ENCODE measurements around the gene SERPINA12. TPM values are rescaled to one million over a fixed set of nuclear protein-coding genes. Genes with fewer than 3 reads are reported as not detected.

The SERPINA12 gene
- total and polyA plus RNA-seq, 2 of the 13 experiments (the other 11 are each of a cell fraction or from before 2014, with no cell fraction given), result 0.08 TPM; not detected in 1

- TF ChIP-seq ZXDC (CRISPR knock-in tag; IDR thresholded peaks at IDR 0.05) (no peak), NFKBIZ (CRISPR knock-in tag; IDR thresholded peaks at IDR 0.05) (0 out of 2 replicates have a peak, but pooled peaks have one; percentile 36), ZNF543 (CRISPR knock-in tag; IDR thresholded peaks at IDR 0.05) (no peak), TFE3 (CRISPR knock-in tag; IDR thresholded peaks at IDR 0.05) (0 out of 2 replicates have a peak, but pooled peaks have one; percentile 19), YY1 (IDR thresholded peaks at IDR 0.05; ENCODE audit: insufficient read depth, insufficient replicate concordance, low read depth, low read length) (peak; percentile 61), ZBTB38 (CRISPR knock-in tag; IDR thresholded peaks at IDR 0.05) (peak; percentile 94), THAP9 (CRISPR knock-in tag; IDR thresholded peaks at IDR 0.05; ENCODE audit: borderline replicate concordance) (peak; percentile 63; the same call in 1 of the 2 replicates), TFDP2 (CRISPR knock-in tag; IDR thresholded peaks at IDR 0.05) (0 out of 2 replicates have a peak, but pooled peaks have one; percentile 34), MYPOP (CRISPR knock-in tag; IDR thresholded peaks at IDR 0.05) (0 out of 2 replicates have a peak, but pooled peaks have one; percentile 58), ZFP41 (CRISPR knock-in tag; IDR thresholded peaks at IDR 0.05; ENCODE audit: borderline replicate concordance) (no peak), PAXIP1 (CRISPR knock-in tag; conservative IDR thresholded peaks at IDR 0.05) (peak; percentile 38; the same call in 1 of the 2 replicates), KMT2A (CRISPR knock-in tag; IDR thresholded peaks at IDR 0.05) (peak; percentile 39; the same call in 1 of the 2 replicates), HDAC2 (CRISPR knock-in tag; IDR thresholded peaks at IDR 0.05) (peak; percentile 37; the same call in 1 of the 2 replicates), KDM1A (CRISPR knock-in tag; IDR thresholded peaks at IDR 0.05) (no peak)
These were observed 23.1 kb downstream of the SERPINA12 start (continued) for GRCh38 chr14:94485944-94486841.

Measured in HepG2 (cell line).